ENCODE results near the gene DCP1B. TPM values are rescaled to one million over a fixed set of nuclear protein-coding genes. Genes with fewer than 3 reads are reported as not detected.

The DCP1B gene
- total and polyA plus RNA-seq, 2 donors (not counting 1 experiment from before 2014, with no cell fraction given): 12.3 to 18.0 TPM

- Mint-ChIP-seq H3K27me3 (no peaks in the 10 kb centered on the region), H3K4me1 (no peaks in the 10 kb centered on the region), H3K9me3 (ENCODE audit: insufficient read depth) (no peaks in the 10 kb centered on the region), H3K4me3 (no peak overlapping the region), H3K27ac (no peak overlapping the region)
- Histone ChIP-seq H3K27ac (ENCODE audit: low read length in 2 of 2) (no peak overlapping the region), H3K9ac (ENCODE audit: low read length) (no peak overlapping the region), H3K4me2 (replicated peaks; ENCODE audit: low read depth, low read length, poor library complexity, severe bottlenecking) (no peak overlapping the region), H3K4me1 (ENCODE audit: control insufficient read depth in 2 of 2, insufficient read depth in 2 of 2, low read length in 2 of 2) (no peaks in the 10 kb centered on the region), H2AFZ (ENCODE audit: insufficient read depth, low read depth, low read length, poor library complexity, severe bottlenecking) (no peak overlapping the region), H3K9me3 (ENCODE audit: control extremely low read depth in 1 of 3, control insufficient read depth in 2 of 3, insufficient read depth in 1 of 3, low read length in 2 of 3) (no peaks in the 10 kb centered on the region), H3K79me2 (ENCODE audit: control insufficient read depth, insufficient read depth, low read length) (peaks cover 13% of the 10 kb centered on the region), H3K4me3 (ENCODE audit: control extremely low read depth in 1 of 5, extremely low read depth in 1 of 5, insufficient read depth in 1 of 5, low read depth in 2 of 5, low read length in 4 of 5) (no peak overlapping the region), H3K36me3 (replicated peaks in 1 of 2; ENCODE audit: control extremely low read depth in 1 of 2, control insufficient read depth in 1 of 2, extremely low read depth in 1 of 2, insufficient read depth in 2 of 2, low read length in 1 of 2) (peaks cover 8 to 40% of the 10 kb centered on the region in 2 experiments), H3K27me3 (replicated peaks in 1 of 4; ENCODE audit: control extremely low read depth in 1 of 4, control insufficient read depth in 3 of 4, insufficient read depth in 4 of 4, low read length in 3 of 4) (no peaks in the 10 kb centered on the region), H4K20me1 (ENCODE audit: control insufficient read depth, insufficient read depth, low read length, poor library complexity, severe bottlenecking) (no peaks in the 10 kb centered on the region)
- WGBS (ENCODE audit: insufficient coverage): 100% methylated on average over 3 of the region's 3 CpGs
- TF ChIP-seq CTCF (IDR thresholded peaks at IDR 0.05) (no peak), EZH2 (IDR thresholded peaks at IDR 0.05; ENCODE audit: borderline replicate concordance, insufficient read depth, low read depth, low read length, poor library complexity, severe bottlenecking) (no peak)
- CTCF ChIA-PET: no interaction called here
- DNase-seq (no peak), ATAC-seq (ENCODE audit: low read depth) (no peak)
- POLR2A ChIA-PET: no interaction called here
- intact Hi-C loops (cut with micrococcal nuclease): no loop called here
Measured at GRCh38 chr12:1992732-1993131, 11.5 kb downstream of the DCP1B start.

GRCh38 chr12:1989111-1989510 lies 15.1 kb downstream of the DCP1B start:
- Histone ChIP-seq H3K4me2 (replicated peaks; ENCODE audit: low read depth, low read length, poor library complexity, severe bottlenecking) (no peak overlapping the region), H3K4me1 (ENCODE audit: control insufficient read depth in 2 of 2, insufficient read depth in 2 of 2, low read length in 2 of 2) (no peaks in the 10 kb centered on the region), H4K20me1 (ENCODE audit: control insufficient read depth, insufficient read depth, low read length, poor library complexity, severe bottlenecking) (no peaks in the 10 kb centered on the region), H3K27ac (ENCODE audit: low read length in 2 of 2) (no peak overlapping the region), H3K36me3 (replicated peaks in 1 of 2; ENCODE audit: control extremely low read depth in 1 of 2, control insufficient read depth in 1 of 2, extremely low read depth in 1 of 2, insufficient read depth in 2 of 2, low read length in 1 of 2) (peaks cover 7 to 30% of the 10 kb centered on the region in 2 experiments), H3K4me3 (ENCODE audit: control extremely low read depth in 1 of 5, extremely low read depth in 1 of 5, insufficient read depth in 1 of 5, low read depth in 2 of 5, low read length in 4 of 5) (no peak overlapping the region), H3K79me2 (ENCODE audit: control insufficient read depth, insufficient read depth, low read length) (no peaks in the 10 kb centered on the region), H2AFZ (ENCODE audit: insufficient read depth, low read depth, low read length, poor library complexity, severe bottlenecking) (no peak overlapping the region), H3K27me3 (replicated peaks in 1 of 4; ENCODE audit: control extremely low read depth in 1 of 4, control insufficient read depth in 3 of 4, insufficient read depth in 4 of 4, low read length in 3 of 4) (no peaks in the 10 kb centered on the region), H3K9ac (ENCODE audit: low read length) (no peak overlapping the region), H3K9me3 (ENCODE audit: control extremely low read depth in 1 of 3, control insufficient read depth in 2 of 3, insufficient read depth in 1 of 3, low read length in 2 of 3) (peaks cover 9 to 16% (median 10%) of the 10 kb centered on the region in 3 donors)
- Mint-ChIP-seq H3K9me3 (ENCODE audit: insufficient read depth) (peaks cover 6% of the 10 kb centered on the region), H3K4me3 (no peak overlapping the region), H3K27ac (no peak overlapping the region), H3K27me3 (no peaks in the 10 kb centered on the region), H3K4me1 (no peaks in the 10 kb centered on the region)
- POLR2A ChIA-PET: no interaction called here
- intact Hi-C loops (cut with micrococcal nuclease): no loop called here
- DNase-seq (no peak), ATAC-seq (ENCODE audit: low read depth) (no peak)
- 100% methylated on average over 3 of the region's 4 CpGs for WGBS (ENCODE audit: insufficient coverage)
- TF ChIP-seq EZH2 (IDR thresholded peaks at IDR 0.05; ENCODE audit: borderline replicate concordance, insufficient read depth, low read depth, low read length, poor library complexity, severe bottlenecking) (no peak), CTCF (IDR thresholded peaks at IDR 0.05) (no peak)
- CTCF ChIA-PET: no interaction called here
